Activated naive CD4-positive, alpha-beta T cell treated with anti-CD3 and anti-CD28 coated beads for 36 hours (primary cell): ENCODE data around the gene PANK4. TPM values are rescaled to one million over a fixed set of nuclear protein-coding genes. Genes with fewer than 3 reads are reported as not detected.

Experiments used
- CTCF ChIA-PET: fragments of 350-600 bp; sonication (Branson Sonifier 250); formaldehyde crosslinking; loops from one replicate; lab custom pipeline; 2021; ENCODE audit warnings: antibody characterized with exemption; lab: Charles Lee
- DNase-seq: peaks from one replicate; pipeline ENCODE4 v3.0.0-alpha.2; 2020
- H3K27ac Mint-ChIP-seq: one replicate; pipeline ENCODE4 v1.8.0; 2021; ENCODE audit warnings: mild to moderate bottlenecking, mixed read lengths
- H3K27me3 Mint-ChIP-seq: one replicate; pipeline ENCODE4 v1.8.0; 2021; ENCODE audit warnings: low read depth, mixed read lengths
- H3K36me3 Mint-ChIP-seq: one replicate; pipeline ENCODE4 v1.8.0; 2021; ENCODE audit warnings: low read depth, mixed read lengths
- H3K4me1 Mint-ChIP-seq: one replicate; pipeline ENCODE4 v1.8.0; 2021; ENCODE audit warnings: low read depth, mixed read lengths
- H3K4me3 Mint-ChIP-seq: one replicate; pipeline ENCODE4 v1.8.0; 2021; ENCODE audit warnings: mild to moderate bottlenecking, moderate library complexity, mixed read lengths
- H3K9me3 Mint-ChIP-seq: one replicate; pipeline ENCODE4 v1.8.0; 2021; ENCODE audit warnings: mixed read lengths
- intact Hi-C: fragments of 100-400 bp; cut with micrococcal nuclease; formaldehyde crosslinking; loops from one replicate; pipeline ENCODE4 v1.15.1; 2023
- total RNA-seq, 2 experiments: library from RNA; stranded (reverse); gene quantifications; one replicate each; pipeline ENCODE4 v1.2.3, GENCODE V29; 2021

Gene PANK4
- total RNA-seq, 2 experiments from 2014 or later: 46.6 to 51.4 TPM

DNA sequence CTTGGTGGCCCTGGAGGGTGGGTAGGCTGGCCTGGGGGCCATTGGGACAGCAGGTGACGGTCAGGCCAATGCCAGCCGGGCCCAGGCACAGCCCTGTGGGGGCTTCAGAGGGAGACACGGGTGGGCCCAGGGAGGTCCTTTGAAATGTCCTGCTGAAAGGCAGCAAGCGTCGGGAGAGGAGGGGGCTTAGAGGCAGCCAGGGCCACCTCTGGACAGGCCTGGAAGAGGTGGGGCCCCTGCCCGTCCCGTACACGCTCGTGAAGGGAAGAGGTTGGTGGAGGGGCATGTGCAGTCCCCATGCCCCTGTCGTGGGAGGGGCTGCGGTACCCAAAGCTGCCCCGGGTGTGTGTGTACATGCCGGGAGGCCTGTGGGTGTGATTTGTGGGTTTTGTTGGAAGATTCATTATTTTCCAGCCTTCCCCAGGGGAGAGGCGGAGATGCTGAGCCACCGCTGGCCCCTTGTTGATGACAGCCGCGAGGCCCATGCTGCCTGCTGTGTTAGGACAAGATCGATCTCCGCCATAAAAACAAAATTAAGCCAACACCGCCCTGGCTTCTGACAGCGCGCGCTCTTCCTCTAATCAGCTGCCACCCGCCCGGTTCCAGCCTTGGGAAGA, 53.7 kb downstream of the PANK4 start:
- CTCF ChIA-PET: no interaction called here
- Mint-ChIP-seq H3K4me3 (no peak overlapping the region), H3K4me1 (no peaks in the 10 kb centered on the region), H3K27ac (no peak overlapping the region), H3K9me3 (no peaks in the 10 kb centered on the region), H3K27me3 (peaks cover 4% of the 10 kb centered on the region), H3K36me3 (no peaks in the 10 kb centered on the region)
- DNase-seq: no peak
- intact Hi-C loops: no loop called here

DNA sequence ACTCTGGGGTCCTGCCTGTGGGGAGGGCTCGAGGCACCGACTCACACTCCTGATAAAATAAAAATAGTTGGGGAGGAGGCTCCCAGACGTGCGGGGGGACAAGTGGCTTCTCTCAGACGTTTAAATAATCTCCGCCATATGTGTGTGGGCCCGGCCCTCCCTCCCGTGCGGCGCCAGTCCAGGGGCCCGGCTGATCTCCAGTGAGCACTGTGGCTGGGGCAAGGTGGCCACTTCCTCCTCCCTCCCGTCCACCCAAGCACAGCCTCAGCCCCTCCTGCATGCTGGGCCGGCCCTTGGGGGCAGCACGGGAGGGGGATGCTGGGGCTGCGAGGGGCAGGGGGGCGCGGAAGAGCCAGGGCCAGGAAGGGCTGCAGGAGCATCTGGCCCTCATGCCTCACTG, 54.3 kb downstream of the PANK4 start:
- H3K27ac Mint-ChIP-seq: no peak overlapping the region
- H3K4me3 Mint-ChIP-seq: no peak overlapping the region
- CTCF ChIA-PET: no interaction called here
- H3K36me3 Mint-ChIP-seq: no peaks in the 10 kb centered on the region
- intact Hi-C loops: no loop called here
- H3K4me1 Mint-ChIP-seq: no peaks in the 10 kb centered on the region
- H3K27me3 Mint-ChIP-seq: peaks cover 4% of the 10 kb centered on the region
- DNase-seq: no peak
- no peaks in the 10 kb centered on the region for H3K9me3 Mint-ChIP-seq

DNA sequence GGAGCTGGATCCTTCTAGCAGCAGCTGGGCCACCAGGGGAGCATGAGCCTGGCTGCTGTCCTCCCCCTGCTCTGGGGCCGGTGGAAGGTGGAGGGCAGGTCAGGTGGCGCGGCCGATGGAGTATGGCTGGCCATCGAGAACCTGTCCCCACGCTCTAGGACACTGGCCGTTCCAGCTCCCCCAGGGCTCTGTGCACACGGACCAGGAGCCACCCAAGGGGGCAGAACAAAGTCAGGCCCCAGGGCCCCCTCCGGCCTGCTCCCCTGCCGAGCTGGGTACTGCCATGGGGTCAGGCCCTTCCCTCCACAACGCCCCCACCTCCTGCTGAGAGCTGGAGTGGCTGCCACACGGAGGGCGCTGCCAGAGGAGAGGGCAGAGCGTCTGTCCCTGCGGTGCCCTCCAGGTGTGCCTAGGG, 54.8 kb downstream of the PANK4 start:
- peaks cover under 1% of the 10 kb centered on the region for H3K4me1 Mint-ChIP-seq
- intact Hi-C loops: no loop called here
- CTCF ChIA-PET: no interaction called here

DNA sequence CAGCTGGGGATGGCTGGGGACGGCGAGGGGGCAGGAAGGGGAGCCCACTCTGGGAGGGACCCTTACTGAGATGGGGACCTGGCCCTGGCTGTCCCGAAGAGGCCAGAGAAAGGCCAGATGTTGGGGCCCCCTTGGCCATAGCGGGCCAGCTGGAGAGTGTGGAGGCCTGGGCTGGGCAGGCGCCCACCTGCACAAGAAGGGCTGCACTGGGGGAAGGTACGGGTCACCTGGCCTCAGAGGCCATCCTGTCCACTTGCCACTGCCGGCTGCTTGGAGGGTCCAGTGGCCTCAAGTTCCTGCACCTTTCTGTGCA, 55.3 kb downstream of the PANK4 start:
- no peak overlapping the region for H3K4me3 Mint-ChIP-seq
- H3K27me3 Mint-ChIP-seq: peaks cover 4% of the 10 kb centered on the region
- no peaks in the 10 kb centered on the region for H3K9me3 Mint-ChIP-seq
- intact Hi-C loops: no loop called here
- H3K27ac Mint-ChIP-seq: no peak overlapping the region
- DNase-seq: no peak
- no peaks in the 10 kb centered on the region for H3K36me3 Mint-ChIP-seq
- H3K4me1 Mint-ChIP-seq: peaks cover 2% of the 10 kb centered on the region
- CTCF ChIA-PET: no interaction called here

More for the DNA sequence above, 54.8 kb downstream of the PANK4 start:
- Mint-ChIP-seq H3K36me3 (no peaks in the 10 kb centered on the region), H3K27ac (no peak overlapping the region), H3K27me3 (peaks cover 4% of the 10 kb centered on the region), H3K9me3 (no peaks in the 10 kb centered on the region), H3K4me3 (no peak overlapping the region)
- DNase-seq: no peak

DNA sequence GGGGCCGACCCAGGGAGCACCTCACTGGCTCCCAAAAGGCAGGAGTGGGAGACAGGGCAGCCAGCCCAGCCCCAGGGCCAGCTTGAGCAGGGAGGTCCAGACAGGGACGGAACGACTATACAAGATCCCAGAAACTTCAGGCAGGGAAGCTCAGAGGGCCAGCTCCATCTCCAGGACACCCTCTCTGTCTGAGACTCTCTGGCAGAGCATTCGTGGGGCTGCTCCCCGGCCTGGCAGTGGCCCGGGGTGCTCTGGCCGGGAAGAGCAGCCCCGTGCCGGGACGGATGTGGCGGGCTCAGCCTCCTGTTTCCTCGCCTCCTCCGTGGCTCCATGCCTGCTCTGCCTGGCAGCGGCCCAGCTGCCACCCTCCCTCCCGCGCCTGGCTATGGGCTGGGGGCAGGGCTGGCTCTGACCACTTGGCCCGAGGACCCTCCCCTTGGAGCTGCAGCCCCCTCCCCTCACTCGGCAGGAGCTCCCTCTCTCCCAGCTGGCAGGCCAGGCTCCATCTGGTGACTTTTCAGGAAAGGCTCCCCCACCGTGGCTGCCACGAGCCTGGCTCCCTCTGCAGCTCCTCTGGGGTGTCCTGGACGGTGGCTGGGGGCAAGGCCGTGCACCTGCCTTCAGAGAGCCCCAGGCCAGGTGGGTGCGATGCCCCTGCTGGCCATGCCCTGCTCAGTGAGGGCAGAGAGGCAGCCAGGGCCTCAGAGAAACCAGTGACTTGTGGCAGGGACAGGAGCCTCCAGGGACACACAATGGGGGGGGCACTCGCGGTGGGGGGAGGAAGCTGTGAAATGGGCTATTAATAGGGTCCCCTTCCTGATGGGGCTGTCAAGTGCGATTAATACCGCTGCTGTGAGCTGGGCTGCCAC, 55.9 kb downstream of the PANK4 start:
- Mint-ChIP-seq H3K4me3 (no peak overlapping the region), H3K27ac (no peak overlapping the region), H3K9me3 (no peaks in the 10 kb centered on the region), H3K27me3 (peaks cover 4% of the 10 kb centered on the region), H3K36me3 (no peaks in the 10 kb centered on the region), H3K4me1 (peaks cover 2% of the 10 kb centered on the region)
- CTCF ChIA-PET: no interaction called here
- no peak for DNase-seq
- intact Hi-C loops: no loop called here

DNA sequence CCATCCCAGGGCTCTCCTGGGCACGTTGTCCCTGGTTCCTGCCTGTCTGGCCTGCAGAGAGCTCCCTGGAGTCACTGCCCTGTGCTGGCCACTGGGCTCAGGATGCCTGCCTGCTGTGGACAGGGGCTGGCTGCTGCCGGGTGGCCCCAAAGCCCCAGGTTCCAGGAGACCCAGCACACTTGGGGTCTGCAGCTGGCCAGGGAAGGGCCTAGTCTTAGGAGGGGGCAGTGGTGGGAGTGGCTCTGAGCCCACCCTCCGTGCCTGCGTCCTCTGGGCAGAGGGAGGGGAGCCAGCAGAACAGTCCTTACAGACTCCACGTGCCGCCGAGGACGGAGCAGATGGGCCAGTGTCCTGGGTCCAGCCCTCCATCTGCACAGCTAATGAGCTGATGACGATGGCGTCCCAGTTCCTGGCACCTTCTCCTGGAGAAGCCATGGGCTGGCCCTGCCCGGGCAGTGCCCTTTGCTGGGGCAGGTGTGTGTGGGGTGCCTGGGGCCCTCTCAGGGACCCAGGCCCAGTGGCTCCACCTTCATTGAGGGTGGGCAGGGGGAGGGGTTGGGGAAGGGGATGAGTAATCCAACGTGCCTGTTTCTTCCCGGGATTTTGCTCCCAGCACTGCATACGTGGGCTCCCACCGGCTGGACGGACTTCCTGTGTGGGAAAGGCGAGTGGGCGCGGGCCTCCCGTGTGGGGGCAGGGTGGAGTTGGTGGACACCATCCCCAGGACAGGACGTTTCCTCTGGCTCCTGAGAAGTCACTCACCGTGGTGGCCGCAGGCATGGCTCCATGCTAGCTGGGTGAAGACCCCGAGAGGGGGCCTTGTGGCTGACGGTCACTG, 57.1 kb downstream of the PANK4 start:
- Mint-ChIP-seq H3K4me3 (no peak overlapping the region), H3K9me3 (no peaks in the 10 kb centered on the region), H3K27ac (no peak overlapping the region), H3K4me1 (peaks cover 2% of the 10 kb centered on the region), H3K36me3 (no peaks in the 10 kb centered on the region), H3K27me3 (peaks cover 4% of the 10 kb centered on the region)
- intact Hi-C loops: no loop called here
- no peak for DNase-seq
- CTCF ChIA-PET: no interaction called here

DNA sequence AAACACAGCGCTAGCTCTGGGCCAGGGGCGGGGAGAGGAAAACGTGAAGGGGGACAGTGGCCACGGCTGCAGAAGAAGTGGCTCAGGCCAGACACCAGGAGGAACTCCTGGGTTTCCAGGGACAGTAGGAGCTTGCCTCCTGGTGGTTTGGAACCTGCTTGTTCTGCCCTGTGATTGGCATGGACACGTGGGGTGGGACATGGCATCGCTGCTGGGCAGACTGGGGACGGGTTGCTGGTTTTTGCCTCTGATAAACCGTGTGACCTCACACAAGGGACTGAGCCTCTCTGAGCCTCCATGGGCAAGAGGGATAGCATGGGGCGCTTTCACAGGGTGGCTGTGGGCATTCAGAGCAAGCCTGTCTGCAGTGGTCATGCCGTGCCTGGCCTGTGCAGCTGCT, 57.9 kb downstream of the PANK4 start:
- H3K27ac Mint-ChIP-seq: no peak overlapping the region
- DNase-seq: no peak
- CTCF ChIA-PET: no interaction called here
- no peak overlapping the region for H3K4me3 Mint-ChIP-seq
- H3K27me3 Mint-ChIP-seq: peaks cover 4% of the 10 kb centered on the region
- intact Hi-C loops: no loop called here
- H3K9me3 Mint-ChIP-seq: no peaks in the 10 kb centered on the region
- H3K36me3 Mint-ChIP-seq: no peaks in the 10 kb centered on the region
- peaks cover 2% of the 10 kb centered on the region for H3K4me1 Mint-ChIP-seq

DNA sequence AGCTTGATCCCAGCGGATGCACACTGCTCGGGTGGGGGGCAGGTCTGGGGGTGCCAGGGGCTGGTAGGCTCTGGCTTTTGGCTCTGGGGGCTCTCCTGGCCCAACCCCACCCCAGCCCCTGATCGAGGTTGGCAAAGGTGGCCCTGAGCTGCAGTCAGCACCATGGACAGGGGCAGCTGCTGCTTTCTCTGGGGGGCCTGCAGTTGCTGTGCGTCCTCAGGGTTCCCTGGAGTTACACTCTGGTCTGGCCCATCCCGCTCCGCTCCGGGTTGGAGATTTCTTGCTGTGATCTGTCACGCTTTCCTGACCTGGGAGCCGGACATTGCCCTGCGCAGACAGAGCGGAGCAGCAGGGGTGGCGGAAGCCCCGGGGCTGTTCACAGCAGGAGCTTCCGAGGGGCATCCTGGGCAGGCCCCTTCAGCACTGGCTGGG, 58.3 kb downstream of the PANK4 start:
- no peaks in the 10 kb centered on the region for H3K9me3 Mint-ChIP-seq
- intact Hi-C loops: no loop called here
- CTCF ChIA-PET: no interaction called here
- DNase-seq: peak; percentile 32
- H3K4me3 Mint-ChIP-seq: no peak overlapping the region
- peaks cover 2% of the 10 kb centered on the region for H3K4me1 Mint-ChIP-seq
- H3K27me3 Mint-ChIP-seq: peaks cover 4% of the 10 kb centered on the region
- no peaks in the 10 kb centered on the region for H3K36me3 Mint-ChIP-seq
- H3K27ac Mint-ChIP-seq: no peak overlapping the region

DNA sequence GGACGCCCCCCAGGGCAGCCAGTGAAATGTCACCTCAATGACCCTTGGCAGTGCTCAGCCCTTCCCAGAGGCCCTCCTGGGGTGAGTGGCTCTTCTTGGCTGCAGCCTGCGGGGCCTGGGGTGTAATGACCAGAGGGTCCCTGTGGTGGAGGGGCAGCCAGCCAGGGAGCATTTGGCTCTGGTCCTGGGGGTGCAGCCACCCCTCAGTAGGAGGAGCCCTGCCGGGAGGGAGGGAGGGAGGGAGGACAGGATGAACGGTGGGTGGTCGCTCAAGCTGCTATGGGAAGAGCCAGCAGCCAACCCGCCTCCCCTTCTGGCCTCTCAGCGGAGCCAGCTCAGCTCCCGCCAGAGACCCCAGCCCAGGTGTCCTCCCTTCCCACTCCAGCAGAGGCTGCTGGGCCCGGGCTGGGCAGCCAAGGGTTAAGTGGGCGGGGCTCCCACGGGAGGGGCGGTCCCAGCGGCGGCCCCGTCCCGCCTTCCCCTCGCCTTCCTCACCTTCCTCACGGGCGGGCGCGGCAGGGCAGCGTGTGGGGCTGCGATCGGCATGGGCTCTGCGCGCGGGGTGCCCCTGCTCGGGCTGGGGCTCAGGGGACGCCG, 59.3 kb downstream of the PANK4 start:
- Mint-ChIP-seq H3K4me3 (no peak overlapping the region), H3K36me3 (no peaks in the 10 kb centered on the region), H3K9me3 (no peaks in the 10 kb centered on the region), H3K4me1 (peaks cover 2% of the 10 kb centered on the region), H3K27me3 (peaks cover 8% of the 10 kb centered on the region), H3K27ac (no peak overlapping the region)
- intact Hi-C loops: no loop called here
- DNase-seq: no peak
- CTCF ChIA-PET: interaction anchor here (0.6 kb wide), 1 partner anchor 82 kb away, joined by 3 read pairs; no protein-coding TSS in a partner anchor

DNA sequence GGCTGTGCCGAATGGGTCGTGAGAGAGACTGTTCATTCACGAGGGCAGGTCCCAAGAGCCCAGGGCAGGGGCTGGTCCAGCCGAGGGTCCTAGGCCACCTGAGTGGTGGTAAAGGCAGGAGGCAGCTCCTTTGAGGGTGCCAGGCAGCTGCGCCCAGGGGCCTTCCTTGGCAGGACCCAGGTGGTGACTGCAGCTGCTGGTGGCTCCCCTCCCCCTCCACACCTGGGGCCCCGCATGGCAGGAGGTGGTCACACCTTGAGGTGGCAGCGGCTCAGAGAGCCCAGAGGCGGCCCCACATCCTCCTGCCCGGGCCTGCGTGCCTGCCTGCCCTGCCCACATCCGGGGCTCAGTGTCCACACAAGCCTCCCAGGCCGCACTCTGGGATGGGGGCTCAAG, 60.1 kb downstream of the PANK4 start:
- intact Hi-C loops: no loop called here
- Mint-ChIP-seq H3K36me3 (no peaks in the 10 kb centered on the region), H3K27ac (no peak overlapping the region), H3K4me3 (no peak overlapping the region), H3K27me3 (peaks cover 8% of the 10 kb centered on the region), H3K4me1 (peaks cover 2% of the 10 kb centered on the region), H3K9me3 (no peaks in the 10 kb centered on the region)
- no peak for DNase-seq
- CTCF ChIA-PET: no interaction called here

DNA sequence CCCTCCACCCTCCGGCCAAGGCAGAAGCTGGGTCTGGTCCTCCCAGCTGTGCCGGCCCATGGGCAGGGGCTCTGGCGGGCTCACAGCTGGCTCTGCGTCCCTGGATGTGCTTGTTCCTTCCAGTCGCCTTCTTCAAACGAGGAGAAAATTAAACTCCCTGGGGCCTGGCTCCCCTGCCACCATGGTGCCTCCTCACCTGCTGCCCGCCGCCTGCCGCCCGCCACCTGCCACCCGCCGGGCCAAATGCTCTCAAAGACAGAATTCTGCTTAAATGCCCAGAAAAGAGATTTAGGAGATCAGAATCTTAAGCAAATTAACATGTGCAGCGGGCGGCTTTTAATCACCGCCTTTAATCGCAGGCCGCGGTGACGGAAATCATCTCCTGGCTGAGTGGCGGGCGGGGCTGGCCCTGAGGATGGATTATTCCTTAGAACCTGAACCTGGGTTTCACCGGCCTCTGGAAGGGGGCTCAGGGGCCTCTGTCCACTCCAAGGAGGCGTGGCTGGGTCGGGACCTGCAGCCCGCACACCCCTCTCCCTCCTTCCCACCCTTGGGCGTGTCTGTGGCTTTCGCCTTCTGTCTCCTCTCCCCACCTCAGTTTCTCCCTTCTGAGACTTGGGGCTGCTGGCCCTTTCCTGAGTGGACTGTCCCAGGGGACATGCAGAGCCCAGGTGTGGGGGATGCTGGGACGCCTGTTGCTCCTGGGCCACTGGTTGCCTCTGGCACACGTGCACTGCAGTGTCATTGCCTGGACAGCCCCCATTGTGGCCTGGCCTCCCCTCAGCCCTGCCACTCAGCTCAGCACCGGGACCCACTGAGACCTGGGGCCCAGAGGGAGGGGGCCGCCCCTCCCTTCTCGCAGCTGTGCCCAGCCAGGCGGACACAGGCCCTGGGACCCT, 60.8 kb downstream of the PANK4 start:
- CTCF ChIA-PET: no interaction called here
- H3K4me3 Mint-ChIP-seq: no peak overlapping the region
- H3K27ac Mint-ChIP-seq: no peak overlapping the region
- H3K4me1 Mint-ChIP-seq: peaks cover 2% of the 10 kb centered on the region
- no peak for DNase-seq
- H3K27me3 Mint-ChIP-seq: peaks cover 8% of the 10 kb centered on the region
- H3K9me3 Mint-ChIP-seq: no peaks in the 10 kb centered on the region
- no peaks in the 10 kb centered on the region for H3K36me3 Mint-ChIP-seq
- intact Hi-C loops: no loop called here
